GM12891 (cell line): ENCODE data around the gene TEX54.

Experiments
- POLR2A ChIP-seq: IDR thresholded peaks from 2 replicates; pipeline ENCODE4 v1.6.1; 2011; ENCODE audit warnings: low read depth, low read length, control low read depth
- POLR2AphosphoS5 ChIP-seq: IDR thresholded peaks from 2 replicates; pipeline ENCODE4 v1.6.1; 2011; ENCODE audit warnings: low read depth, low read length, control low read depth

DNA sequence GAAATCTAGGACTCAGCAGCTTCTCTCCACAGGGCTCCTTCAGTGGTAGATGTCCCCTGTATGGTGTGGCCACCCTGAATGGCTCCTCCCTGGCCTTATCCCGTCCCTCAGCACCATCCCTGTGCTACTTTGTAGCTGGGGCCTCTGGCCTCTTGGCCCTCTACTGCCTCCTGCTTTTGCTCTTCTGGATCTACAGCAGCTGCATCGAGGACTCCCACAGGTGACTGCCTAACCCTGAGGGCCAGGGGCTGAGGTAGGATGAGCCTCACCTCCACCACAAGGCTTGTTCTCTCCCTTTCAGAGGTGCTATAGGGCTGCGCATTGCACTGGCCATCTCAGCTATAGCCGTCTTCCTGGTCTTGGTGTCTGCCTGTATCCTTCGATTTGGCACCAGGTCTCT, 43.6 kb downstream of the TEX54 start:
- TF ChIP-seq POLR2A (no peak), POLR2AphosphoS5 (no peak)
